Gastroesophageal sphincter (tissue), 3 donors: ENCODE results near the gene ST6GAL2.

ENCODE experiments used
- CTCF ChIP-seq, 4 experiments: fragments of 200-600 bp in 2 of 4; fragments of 450-650 bp in 2 of 4; sonication (generic) in 1 of 4; IDR thresholded peaks; one replicate each; pipeline ENCODE4 v1.5.1; 2017 to 2019; ENCODE audit warnings: antibody characterized with exemption in 4 of 4, mild to moderate bottlenecking in 2 of 4, moderate library complexity in 2 of 4
- POLR2A ChIP-seq, 2 donors: fragments of 450-650 bp; IDR thresholded peaks; one replicate each; pipeline ENCODE4 v1.6.1; 2017; ENCODE audit warnings: antibody characterized with exemption in 2 of 2, mild to moderate bottlenecking in 2 of 2, moderate library complexity in 1 of 2
- POLR2AphosphoS5 ChIP-seq: sonication (generic); formaldehyde crosslinking; IDR thresholded peaks from one replicate; pipeline ENCODE4 v1.6.1; 2017; ENCODE audit warnings: antibody characterized with exemption

GRCh38 chr2:106770986-106771385 lies 115.0 kb downstream of the ST6GAL2 start:
- TF ChIP-seq CTCF (IDR thresholded peaks at IDR 0.05) (no peak), POLR2AphosphoS5 (no peak), POLR2A (IDR thresholded peaks at IDR 0.05) (no peak)
